ENCODE data around the gene MEIG1. TPM values are rescaled to one million over a fixed set of nuclear protein-coding genes. Genes with fewer than 3 reads are reported as not detected.
"Not testable (repeated sequence)": the region's sequence is repeated elsewhere in the genome, so short reads cannot be mapped to it uniquely, and the experiment has no call there.

The MEIG1 gene
- total RNA-seq, 1 donor from 2014 or later, result not detected

DNA sequence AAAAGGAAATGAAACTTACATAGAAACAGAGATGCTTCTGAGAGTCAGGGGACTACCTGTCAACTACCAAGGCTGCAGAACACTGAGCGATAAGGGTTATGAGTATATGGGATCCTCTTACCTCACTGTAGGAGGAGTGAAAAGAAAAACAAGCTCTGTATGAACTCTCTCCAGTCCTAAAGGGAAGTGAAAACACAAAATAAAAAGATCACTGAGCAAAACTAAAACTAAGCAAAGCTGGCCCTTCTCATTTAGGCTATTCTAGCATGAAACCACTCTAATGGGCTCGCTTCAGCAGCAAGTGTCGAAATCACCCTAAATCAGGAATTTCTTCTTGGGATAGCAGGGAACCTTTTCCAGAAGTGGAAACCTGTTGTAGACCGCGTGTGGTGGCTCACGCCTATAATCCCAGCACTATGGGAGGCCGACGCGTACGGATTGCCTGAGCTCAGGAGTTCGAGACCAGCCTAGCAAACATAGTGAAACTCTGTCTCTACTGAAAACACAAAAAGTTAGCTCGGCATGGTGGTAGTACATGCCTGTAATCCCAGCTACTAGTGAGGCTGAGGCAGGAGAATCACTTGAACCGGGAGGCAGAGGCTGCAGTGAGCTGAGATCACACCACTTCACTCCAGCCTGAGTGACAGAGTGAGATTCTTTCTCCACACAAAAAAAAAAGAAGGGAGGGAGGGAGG is 32.3 kb upstream of the MEIG1 start:
- Histone ChIP-seq H3K9ac (ENCODE audit: low read depth in 1 of 3, low read length in 3 of 3) (no peak overlapping the region), H3K4me3 (ENCODE audit: low read length in 3 of 3) (no peak overlapping the region), H3K4me1 (ENCODE audit: control insufficient read depth in 3 of 3, insufficient read depth in 3 of 3, low read length in 3 of 3) (no peaks in the 10 kb centered on the region), H3K36me3 (ENCODE audit: control insufficient read depth in 3 of 3, insufficient read depth in 3 of 3, low read length in 3 of 3) (peaks cover 16 to 38% (median 31%) of the 10 kb centered on the region in 3 donors), H3K9me3 (ENCODE audit: control insufficient read depth in 3 of 3, low read length in 3 of 3) (no peaks in the 10 kb centered on the region), H3K27me3 (ENCODE audit: control insufficient read depth in 3 of 3, insufficient read depth in 3 of 3, low read length in 3 of 3) (no peaks in the 10 kb centered on the region), H3K27ac (ENCODE audit: low read depth, low read length) (no peak overlapping the region)

DNA sequence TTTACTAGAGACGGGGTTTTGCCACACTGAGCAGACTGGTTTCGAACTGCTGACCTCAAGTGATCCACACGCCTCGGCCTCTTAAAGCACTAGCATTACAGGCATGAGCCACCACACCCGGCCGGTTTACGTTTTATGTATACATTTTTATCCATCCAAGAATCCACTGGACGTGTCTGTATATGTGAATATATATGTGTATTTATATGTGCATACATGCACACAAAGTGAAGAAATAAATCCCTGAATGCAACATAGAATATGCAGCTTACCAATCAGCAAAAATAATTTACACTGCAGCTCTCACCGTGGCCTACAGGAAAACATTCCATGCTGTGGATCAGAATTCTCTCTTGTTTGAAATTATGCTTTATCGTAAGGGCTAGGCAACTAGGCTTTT is 28.6 kb upstream of the MEIG1 start:
- Histone ChIP-seq H3K4me1 (ENCODE audit: control insufficient read depth in 3 of 3, insufficient read depth in 3 of 3, low read length in 3 of 3) (no peaks in the 10 kb centered on the region), H3K9ac (ENCODE audit: low read depth in 1 of 3, low read length in 3 of 3) (no peak overlapping the region), H3K36me3 (ENCODE audit: control insufficient read depth in 3 of 3, insufficient read depth in 3 of 3, low read length in 3 of 3) (peaks cover 17 to 52% (median 27%) of the 10 kb centered on the region in 3 donors), H3K27ac (ENCODE audit: low read depth, low read length) (no peak overlapping the region), H3K9me3 (ENCODE audit: control insufficient read depth in 3 of 3, low read length in 3 of 3) (no peaks in the 10 kb centered on the region), H3K4me3 (ENCODE audit: low read length in 3 of 3) (no peak overlapping the region), H3K27me3 (ENCODE audit: control insufficient read depth in 3 of 3, insufficient read depth in 3 of 3, low read length in 3 of 3) (no peaks in the 10 kb centered on the region)

DNA sequence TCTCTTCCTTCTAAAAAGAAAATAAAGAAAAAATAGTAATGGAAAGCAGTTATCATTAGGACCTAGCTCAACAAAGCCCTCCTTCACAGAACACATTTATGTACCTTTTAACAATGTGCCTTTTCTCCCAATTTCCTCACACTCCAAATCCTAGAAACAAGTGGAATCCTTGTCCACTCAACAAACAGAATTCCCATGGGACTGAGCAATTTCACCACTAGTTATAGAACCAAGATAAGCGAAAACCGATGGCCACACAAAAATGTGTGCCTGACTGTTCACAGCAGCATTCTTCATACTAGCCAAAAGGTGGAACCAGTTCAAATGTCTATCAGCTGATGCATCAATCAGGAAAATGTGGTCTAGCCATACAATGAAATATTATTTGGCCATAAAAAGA is 22.6 kb upstream of the MEIG1 start:
- Histone ChIP-seq H3K4me1 (ENCODE audit: control insufficient read depth in 3 of 3, insufficient read depth in 3 of 3, low read length in 3 of 3) (no peaks in the 10 kb centered on the region), H3K9me3 (ENCODE audit: control insufficient read depth in 3 of 3, low read length in 3 of 3) (no peaks in the 10 kb centered on the region), H3K9ac (ENCODE audit: low read depth in 1 of 3, low read length in 3 of 3) (no peak overlapping the region), H3K27me3 (ENCODE audit: control insufficient read depth in 3 of 3, insufficient read depth in 3 of 3, low read length in 3 of 3) (no peaks in the 10 kb centered on the region), H3K27ac (ENCODE audit: low read depth, low read length) (no peak overlapping the region), H3K4me3 (ENCODE audit: low read length in 3 of 3) (no peak overlapping the region), H3K36me3 (ENCODE audit: control insufficient read depth in 3 of 3, insufficient read depth in 3 of 3, low read length in 3 of 3) (peaks cover 9 to 25% (median 10%) of the 10 kb centered on the region in 3 donors)

DNA sequence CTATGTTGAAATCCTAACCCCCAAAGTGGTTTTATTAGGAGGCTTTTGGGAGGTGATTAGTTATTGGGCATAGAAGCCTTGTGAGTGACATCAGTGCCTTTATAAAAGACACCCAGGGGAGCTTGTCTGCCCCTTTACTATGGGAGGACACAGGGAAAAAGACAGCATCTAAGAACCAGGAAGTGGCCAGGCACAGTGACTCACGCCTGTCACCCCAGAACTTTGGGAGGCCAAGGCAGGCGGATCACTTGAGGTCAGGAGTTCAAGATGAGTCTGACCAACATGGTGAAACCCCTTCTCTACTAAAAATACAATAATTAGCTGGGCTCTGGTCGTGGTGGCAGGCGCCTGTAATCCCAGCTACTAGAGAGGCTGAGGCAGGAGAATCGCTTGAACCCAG is 20.2 kb upstream of the MEIG1 start:
- not testable (repeated sequence) for H3K9me3 ChIP-seq (ENCODE audit: control insufficient read depth in 3 of 3, low read length in 3 of 3); H3K4me3 ChIP-seq (ENCODE audit: low read length in 3 of 3); H3K9ac ChIP-seq (ENCODE audit: low read depth in 1 of 3, low read length in 3 of 3); H3K27me3 ChIP-seq (ENCODE audit: control insufficient read depth in 3 of 3, insufficient read depth in 3 of 3, low read length in 3 of 3); H3K27ac ChIP-seq (ENCODE audit: low read depth, low read length); H3K4me1 ChIP-seq (ENCODE audit: control insufficient read depth in 3 of 3, insufficient read depth in 3 of 3, low read length in 3 of 3)
- H3K36me3 ChIP-seq (ENCODE audit: control insufficient read depth in 3 of 3, insufficient read depth in 3 of 3, low read length in 3 of 3), result peaks cover 2 to 11% (median 4%) of the 10 kb centered on the region in 3 donors

DNA sequence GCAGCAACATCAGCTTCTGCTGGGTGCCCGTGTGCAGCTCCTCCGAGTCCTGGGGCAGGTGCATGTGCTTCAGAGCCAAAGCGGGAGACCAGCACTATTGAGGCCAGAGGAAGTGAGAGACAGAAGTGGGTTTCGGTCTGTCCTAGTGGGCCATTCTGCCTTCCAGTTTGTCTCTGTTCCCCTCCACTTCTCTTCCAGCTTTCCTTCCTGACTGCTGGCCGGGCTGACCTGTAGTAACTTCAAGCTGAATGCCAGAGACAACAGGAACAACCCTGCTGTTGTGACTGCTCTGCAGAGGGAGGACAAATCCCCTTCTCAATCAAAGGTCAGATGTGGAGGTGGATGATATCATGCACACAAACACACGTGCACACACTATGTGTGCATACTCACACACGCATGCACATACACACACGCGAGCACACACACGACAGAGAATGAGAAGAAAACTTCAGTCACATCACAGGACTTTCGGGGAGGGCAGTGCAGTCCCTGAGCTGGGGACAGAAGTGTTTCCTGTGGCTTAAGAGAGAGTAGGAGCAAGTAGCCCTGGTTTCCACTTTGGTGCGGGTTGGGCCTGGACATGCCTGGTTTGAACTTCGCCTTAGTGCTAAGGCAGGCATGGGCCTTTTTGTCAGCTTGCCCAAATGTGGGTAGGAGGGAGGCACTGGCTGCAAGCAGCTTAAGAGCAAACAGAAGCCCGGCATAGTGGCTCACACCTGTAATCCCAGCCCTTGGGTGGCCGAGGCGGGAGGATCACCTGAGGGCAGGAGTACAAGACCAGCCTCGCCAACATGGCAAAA is 16.8 kb upstream of the MEIG1 start:
- not testable (repeated sequence) for H3K27me3 ChIP-seq (ENCODE audit: control insufficient read depth in 3 of 3, insufficient read depth in 3 of 3, low read length in 3 of 3); H3K27ac ChIP-seq (ENCODE audit: low read depth, low read length)

DNA sequence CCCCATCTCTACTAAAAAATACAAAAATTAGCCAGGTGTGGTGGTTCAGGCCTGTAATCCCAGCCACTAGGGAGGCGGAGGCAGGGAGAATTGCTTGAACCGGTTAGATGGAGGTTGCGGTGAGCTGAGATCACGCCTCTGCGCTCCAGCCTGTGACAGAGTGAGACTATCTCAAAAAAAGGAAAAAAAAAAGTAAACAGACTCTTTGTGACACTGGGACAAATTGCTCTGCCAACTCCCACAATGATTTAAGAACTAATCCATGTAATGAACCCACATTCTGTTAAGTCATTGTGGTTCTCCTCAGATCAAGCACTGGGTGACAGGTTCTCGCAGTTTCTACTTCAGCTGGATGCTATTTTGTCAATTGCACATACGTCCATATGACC is 16.2 kb upstream of the MEIG1 start:
- H3K36me3 ChIP-seq (ENCODE audit: control insufficient read depth in 3 of 3, insufficient read depth in 3 of 3, low read length in 3 of 3), result peaks cover 5 to 16% (median 8%) of the 10 kb centered on the region in 3 donors
- not testable (repeated sequence) for H3K9me3 ChIP-seq (ENCODE audit: control insufficient read depth in 3 of 3, low read length in 3 of 3); H3K9ac ChIP-seq (ENCODE audit: low read depth in 1 of 3, low read length in 3 of 3); H3K27ac ChIP-seq (ENCODE audit: low read depth, low read length); H3K4me1 ChIP-seq (ENCODE audit: control insufficient read depth in 3 of 3, insufficient read depth in 3 of 3, low read length in 3 of 3); H3K27me3 ChIP-seq (ENCODE audit: control insufficient read depth in 3 of 3, insufficient read depth in 3 of 3, low read length in 3 of 3); H3K4me3 ChIP-seq (ENCODE audit: low read length in 3 of 3)

More for the DNA sequence above, 16.8 kb upstream of the MEIG1 start:
- H3K36me3 ChIP-seq (ENCODE audit: control insufficient read depth in 3 of 3, insufficient read depth in 3 of 3, low read length in 3 of 3), result peaks cover 5 to 13% (median 8%) of the 10 kb centered on the region in 3 donors
- not testable (repeated sequence) for H3K9ac ChIP-seq (ENCODE audit: low read depth in 1 of 3, low read length in 3 of 3); H3K4me3 ChIP-seq (ENCODE audit: low read length in 3 of 3); H3K4me1 ChIP-seq (ENCODE audit: control insufficient read depth in 3 of 3, insufficient read depth in 3 of 3, low read length in 3 of 3); H3K9me3 ChIP-seq (ENCODE audit: control insufficient read depth in 3 of 3, low read length in 3 of 3)

DNA sequence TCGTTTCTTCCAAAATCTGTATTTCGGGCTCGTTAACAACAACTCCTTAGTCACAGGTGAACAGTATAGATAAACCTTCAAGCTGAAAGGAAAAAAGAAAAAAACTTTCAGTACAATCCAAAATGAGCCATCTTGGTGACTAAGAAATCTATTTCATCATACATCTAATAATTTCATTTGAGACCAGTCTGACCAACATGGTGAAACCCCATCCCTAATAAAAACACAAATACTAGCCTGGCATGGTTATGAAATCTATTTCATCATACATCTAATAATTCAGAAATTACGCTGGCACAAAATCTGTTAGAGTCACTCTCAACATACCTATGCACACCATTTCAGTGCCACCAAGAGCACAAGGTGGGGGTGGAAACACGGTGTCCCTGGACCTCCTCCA is 14.1 kb upstream of the MEIG1 start:
- Histone ChIP-seq H3K27me3 (ENCODE audit: control insufficient read depth in 3 of 3, insufficient read depth in 3 of 3, low read length in 3 of 3) (no peaks in the 10 kb centered on the region), H3K27ac (ENCODE audit: low read depth, low read length) (no peak overlapping the region), H3K36me3 (ENCODE audit: control insufficient read depth in 3 of 3, insufficient read depth in 3 of 3, low read length in 3 of 3) (peaks cover 5 to 25% (median 8%) of the 10 kb centered on the region in 3 donors), H3K9me3 (ENCODE audit: control insufficient read depth in 3 of 3, low read length in 3 of 3) (no peaks in the 10 kb centered on the region), H3K4me1 (ENCODE audit: control insufficient read depth in 3 of 3, insufficient read depth in 3 of 3, low read length in 3 of 3) (no peaks in the 10 kb centered on the region), H3K4me3 (ENCODE audit: low read length in 3 of 3) (no peak overlapping the region), H3K9ac (ENCODE audit: low read depth in 1 of 3, low read length in 3 of 3) (no peak overlapping the region)

DNA sequence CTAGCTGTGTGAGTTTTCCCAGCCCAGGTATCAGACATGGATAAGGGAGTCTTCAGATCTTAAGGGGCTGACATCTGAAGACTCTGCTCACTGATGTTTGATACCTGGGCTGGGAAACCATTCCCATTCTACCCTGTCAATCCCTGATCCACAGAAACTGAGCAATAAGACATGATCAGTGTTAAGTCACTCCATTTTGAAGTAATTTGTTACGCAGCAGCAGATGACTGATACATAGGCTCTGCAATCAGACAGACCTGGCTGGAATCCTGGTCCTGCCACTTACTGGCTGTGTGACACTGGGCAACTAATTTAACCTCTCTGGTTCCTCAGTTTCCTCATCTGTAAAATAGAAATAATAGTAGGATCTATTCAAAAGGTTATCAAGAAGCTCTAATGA is 11.9 kb upstream of the MEIG1 start:
- H3K9me3 ChIP-seq (ENCODE audit: control insufficient read depth in 3 of 3, low read length in 3 of 3), result no peaks in the 10 kb centered on the region
- H3K36me3 ChIP-seq (ENCODE audit: control insufficient read depth in 3 of 3, insufficient read depth in 3 of 3, low read length in 3 of 3), result peaks cover 3 to 25% (median 5%) of the 10 kb centered on the region in 3 donors
- H3K4me3 ChIP-seq (ENCODE audit: low read length in 3 of 3), result no peak overlapping the region
- H3K27ac ChIP-seq (ENCODE audit: low read depth, low read length), result no peak overlapping the region
- H3K27me3 ChIP-seq (ENCODE audit: control insufficient read depth in 3 of 3, insufficient read depth in 3 of 3, low read length in 3 of 3), result no peaks in the 10 kb centered on the region
- no peak overlapping the region for H3K9ac ChIP-seq (ENCODE audit: low read depth in 1 of 3, low read length in 3 of 3)
- H3K4me1 ChIP-seq (ENCODE audit: control insufficient read depth in 3 of 3, insufficient read depth in 3 of 3, low read length in 3 of 3), result no peaks in the 10 kb centered on the region

DNA sequence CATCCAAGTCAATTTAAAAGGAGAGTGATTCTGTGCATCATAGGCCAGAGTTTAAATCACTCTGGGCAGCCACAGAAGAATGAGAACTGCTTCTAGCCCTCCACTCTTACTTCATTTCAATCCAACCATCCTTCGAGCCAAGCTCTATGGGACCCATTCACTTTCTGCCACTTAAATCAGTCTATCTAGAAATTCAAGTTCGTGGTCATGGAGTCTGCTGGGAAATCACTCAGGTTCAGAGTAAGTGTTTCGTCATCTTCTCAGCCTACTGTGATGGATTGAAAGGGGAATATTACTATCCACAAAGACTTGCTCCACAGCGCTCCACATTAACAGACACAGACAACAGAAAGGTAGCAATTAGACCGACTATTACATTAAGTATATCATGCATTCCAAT is 9.9 kb upstream of the MEIG1 start:
- Histone ChIP-seq H3K9ac (ENCODE audit: low read depth in 1 of 3, low read length in 3 of 3) (no peak overlapping the region), H3K4me1 (ENCODE audit: control insufficient read depth in 3 of 3, insufficient read depth in 3 of 3, low read length in 3 of 3) (peaks cover 11 to 13% (median 11%) of the 10 kb centered on the region in 3 donors), H3K9me3 (ENCODE audit: control insufficient read depth in 3 of 3, low read length in 3 of 3) (no peaks in the 10 kb centered on the region), H3K27me3 (ENCODE audit: control insufficient read depth in 3 of 3, insufficient read depth in 3 of 3, low read length in 3 of 3) (no peaks in the 10 kb centered on the region), H3K4me3 (ENCODE audit: low read length in 3 of 3) (no peak overlapping the region), H3K27ac (ENCODE audit: low read depth, low read length) (no peak overlapping the region), H3K36me3 (ENCODE audit: control insufficient read depth in 3 of 3, insufficient read depth in 3 of 3, low read length in 3 of 3) (peaks cover 3 to 18% (median 4%) of the 10 kb centered on the region in 3 donors)

DNA sequence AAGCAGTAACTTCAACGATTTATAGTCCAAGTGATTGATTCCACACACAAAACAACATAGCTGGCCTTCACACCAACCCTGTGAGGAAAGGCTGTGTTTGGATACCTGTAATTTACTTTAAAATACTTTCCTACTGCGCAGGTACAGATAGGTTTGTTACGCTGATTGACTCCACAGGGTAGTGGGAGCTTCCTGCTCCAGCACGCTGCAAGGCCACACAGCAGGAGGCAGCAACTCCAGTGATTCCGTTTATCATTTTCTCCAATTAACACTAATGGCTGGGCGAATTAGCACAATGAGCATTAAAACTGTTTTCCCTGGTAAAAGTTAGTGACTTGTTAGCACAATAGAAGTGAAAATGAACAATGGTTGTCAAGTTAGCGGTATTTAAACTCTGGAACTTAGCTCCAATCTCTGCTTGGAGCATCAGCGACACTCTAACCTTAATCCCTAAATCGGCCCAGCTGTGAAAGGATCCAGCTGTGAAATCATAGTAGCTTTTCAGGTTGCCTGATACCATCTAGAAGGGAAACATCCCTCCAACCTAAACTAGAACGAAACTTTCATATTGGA is 6.3 kb upstream of the MEIG1 start:
- Histone ChIP-seq H3K9ac (ENCODE audit: low read depth in 1 of 3, low read length in 3 of 3) (peak overlapping the region; percentile 62 to 87 (median 84)), H3K4me3 (ENCODE audit: low read length in 3 of 3) (peak overlapping the region; percentile 97 to 98 (median 98)), H3K4me1 (ENCODE audit: control insufficient read depth in 3 of 3, insufficient read depth in 3 of 3, low read length in 3 of 3) (peaks cover 13 to 19% (median 14%) of the 10 kb centered on the region in 3 donors), H3K36me3 (ENCODE audit: control insufficient read depth in 3 of 3, insufficient read depth in 3 of 3, low read length in 3 of 3) (peaks cover 0 to 10% (median 0%) of the 10 kb centered on the region in 3 donors), H3K27ac (ENCODE audit: low read depth, low read length) (peak overlapping the region; percentile 69), H3K9me3 (ENCODE audit: control insufficient read depth in 3 of 3, low read length in 3 of 3) (no peaks in the 10 kb centered on the region), H3K27me3 (ENCODE audit: control insufficient read depth in 3 of 3, insufficient read depth in 3 of 3, low read length in 3 of 3) (no peaks in the 10 kb centered on the region)

Measured in skeletal muscle tissue (tissue), 4 donors.